WTC11 (cell line): Measurements from ENCODE around the gene KDELR3. TPM values are rescaled to one million over a fixed set of nuclear protein-coding genes. Genes with fewer than 3 reads are reported as not detected.
A peak's percentile ranks its signal among the peaks of the same experiment; 100 is the strongest.

Source experiments
- ATAC-seq: fragments of 200-7000 bp; cut with Tn5 transposase; 2 replicates; pipeline ENCODE4 v1.10.0; 2021; ENCODE audit warnings: mild to moderate bottlenecking, moderate library complexity
- CTCF ChIA-PET: fragments of 300-600 bp; sonication (Branson Sonifier 250); formaldehyde crosslinking; loops from one replicate; lab custom pipeline; 2021; ENCODE audit warnings: antibody characterized with exemption; lab: Charles Lee
- POLR2A ChIA-PET: fragments of 350-600 bp; sonication (Branson Sonifier 250); formaldehyde crosslinking; loops from one replicate; lab custom pipeline; 2021; ENCODE audit warnings: antibody characterized with exemption; lab: Charles Lee
- DNase-seq: peaks from one replicate; pipeline ENCODE4 v3.0.0; 2021; ENCODE audit warnings: low spot score
- H3K27ac Mint-ChIP-seq: 2 replicates; pipeline ENCODE4 v1.8.0; 2021; ENCODE audit warnings: mixed read lengths
- H3K27me3 Mint-ChIP-seq: 2 replicates; pipeline ENCODE4 v1.8.0; 2021; ENCODE audit warnings: low read depth, mild to moderate bottlenecking, moderate library complexity, mixed read lengths
- H3K36me3 Mint-ChIP-seq: 2 replicates; pipeline ENCODE4 v1.8.0; 2021; ENCODE audit warnings: mixed read lengths
- H3K4me1 Mint-ChIP-seq: 2 replicates; pipeline ENCODE4 v1.8.0; 2022; ENCODE audit warnings: mixed read lengths
- H3K4me3 Mint-ChIP-seq: 2 replicates; pipeline ENCODE4 v1.8.0; 2021; ENCODE audit warnings: mild to moderate bottlenecking, moderate library complexity, mixed read lengths
- H3K9me3 Mint-ChIP-seq: 2 replicates; pipeline ENCODE4 v1.8.0; 2021; ENCODE audit warnings: mixed read lengths
- ATF1 ChIP-seq: sonication (generic); formaldehyde crosslinking; IDR thresholded peaks from 2 replicates; pipeline ENCODE4 v1.8.1; 2023; ENCODE audit warnings: mild to moderate bottlenecking, moderate library complexity, missing genetic modification reagents
- ESRRA ChIP-seq: sonication (generic); formaldehyde crosslinking; IDR thresholded peaks from 2 replicates; pipeline ENCODE4 v1.8.1; 2022; ENCODE audit warnings: mild to moderate bottlenecking, missing genetic modification reagents, borderline replicate concordance
- FOXP1 ChIP-seq: sonication (generic); formaldehyde crosslinking; IDR thresholded peaks from 2 replicates; pipeline ENCODE4 v1.8.0; 2022; ENCODE audit warnings: missing genetic modification reagents, mild to moderate bottlenecking, moderate library complexity, borderline replicate concordance
- IRF2 ChIP-seq: sonication (generic); formaldehyde crosslinking; IDR thresholded peaks from 2 replicates; pipeline ENCODE4 v1.8.0; 2022; ENCODE audit warnings: low read depth, missing genetic modification reagents, borderline replicate concordance
- MXD4 ChIP-seq: fragments of 250-450 bp; sonication (Bioruptor Pico); IDR thresholded peaks from 2 replicates; pipeline ENCODE4 v1.8.0; 2021; ENCODE audit warnings: mild to moderate bottlenecking, moderate library complexity, borderline replicate concordance
- MYBL2 ChIP-seq: sonication (generic); formaldehyde crosslinking; IDR thresholded peaks from 2 replicates; pipeline ENCODE4 v1.8.1; 2023; ENCODE audit warnings: mild to moderate bottlenecking, moderate library complexity, missing genetic modification reagents
- NFYB ChIP-seq: sonication (generic); formaldehyde crosslinking; conservative IDR thresholded peaks from 2 replicates; pipeline ENCODE4 v1.8.0; 2022; ENCODE audit warnings: low read depth, missing genetic modification reagents
- NR2C2 ChIP-seq: sonication (generic); formaldehyde crosslinking; IDR thresholded peaks from 2 replicates; pipeline ENCODE4 v1.8.0; 2022; ENCODE audit warnings: mild to moderate bottlenecking, missing genetic modification reagents
- RELA ChIP-seq: sonication (generic); formaldehyde crosslinking; IDR thresholded peaks from 2 replicates; pipeline ENCODE4 v1.8.1; 2022; ENCODE audit warnings: missing genetic modification reagents, mild to moderate bottlenecking, borderline replicate concordance
- SMAD3 ChIP-seq: sonication (generic); formaldehyde crosslinking; IDR thresholded peaks from 2 replicates; pipeline ENCODE4 v1.8.0; 2022; ENCODE audit warnings: missing genetic modification reagents, mild to moderate bottlenecking, borderline replicate concordance
- SOX15 ChIP-seq: fragments of 250-450 bp; sonication (Bioruptor Pico); IDR thresholded peaks from 2 replicates; pipeline ENCODE4 v1.9.0; 2021; ENCODE audit warnings: mild to moderate bottlenecking
- SP1 ChIP-seq: sonication (generic); formaldehyde crosslinking; conservative IDR thresholded peaks from 2 replicates; pipeline ENCODE4 v1.8.1; 2022; ENCODE audit warnings: missing genetic modification reagents
- ZNF219 ChIP-seq: sonication (generic); formaldehyde crosslinking; IDR thresholded peaks from 2 replicates; pipeline ENCODE4 v1.8.0; 2023; ENCODE audit warnings: missing genetic modification reagents, mild to moderate bottlenecking, borderline replicate concordance
- ZNF232 ChIP-seq: sonication (generic); formaldehyde crosslinking; IDR thresholded peaks from 2 replicates; pipeline ENCODE4 v1.8.0; 2022; ENCODE audit warnings: mild to moderate bottlenecking, missing genetic modification reagents
- ZNF263 ChIP-seq: sonication (generic); formaldehyde crosslinking; IDR thresholded peaks from 2 replicates; pipeline ENCODE4 v1.8.1; 2022; ENCODE audit warnings: low read depth, mild to moderate bottlenecking, moderate library complexity, missing genetic modification reagents
- ZNF317 ChIP-seq: sonication (generic); formaldehyde crosslinking; IDR thresholded peaks from 2 replicates; pipeline ENCODE4 v1.8.1; 2023; ENCODE audit warnings: low read depth, mild to moderate bottlenecking, moderate library complexity, missing genetic modification reagents, borderline replicate concordance
- ZNF423 ChIP-seq: fragments of 250-450 bp; sonication (Bioruptor Pico); IDR thresholded peaks from 2 replicates; pipeline ENCODE4 v2.1.2; 2022; ENCODE audit warnings: mild to moderate bottlenecking, moderate library complexity
- total RNA-seq: library from RNA; stranded (reverse); gene quantifications from 3 replicates; pipeline ENCODE4 v1.2.3, GENCODE V29; 2021
- TF ChIP-seq, protein P1 (sequence below): sonication (generic); formaldehyde crosslinking; IDR thresholded peaks from 2 replicates; pipeline ENCODE4 v1.8.1; 2022; ENCODE audit warnings: mild to moderate bottlenecking, missing genetic modification reagents, moderate library complexity, borderline replicate concordance
- TF ChIP-seq, protein P2 (sequence below): sonication (generic); formaldehyde crosslinking; IDR thresholded peaks from 2 replicates; pipeline ENCODE4 v1.8.0; 2022; ENCODE audit warnings: mild to moderate bottlenecking, missing genetic modification reagents
- TF ChIP-seq, protein P3 (sequence below): fragments of 250-450 bp; sonication (Bioruptor Pico); IDR thresholded peaks from 2 replicates; pipeline ENCODE4 v1.9.0; 2021; ENCODE audit warnings: mild to moderate bottlenecking
- TF ChIP-seq, protein P4 (sequence below): sonication (generic); formaldehyde crosslinking; IDR thresholded peaks from 2 replicates; pipeline ENCODE4 v1.8.1; 2022; ENCODE audit warnings: missing genetic modification reagents, borderline replicate concordance
- TF ChIP-seq, protein P5 (sequence below): fragments of 250-450 bp; sonication (Bioruptor Pico); conservative IDR thresholded peaks from 2 replicates; pipeline ENCODE4 v1.9.0; 2021; ENCODE audit warnings: mild to moderate bottlenecking
- TF ChIP-seq, protein P6 (sequence below): sonication (generic); formaldehyde crosslinking; IDR thresholded peaks from 2 replicates; pipeline ENCODE4 v1.8.0; 2022; ENCODE audit warnings: mild to moderate bottlenecking, missing genetic modification reagents
- TF ChIP-seq, protein P7 (sequence below): sonication (generic); formaldehyde crosslinking; IDR thresholded peaks from 2 replicates; pipeline ENCODE4 v1.8.1; 2022; ENCODE audit warnings: low read depth, missing genetic modification reagents, borderline replicate concordance

Gene KDELR3
- total RNA-seq, 1 experiment from 2014 or later, result 5.7 TPM

DNA sequence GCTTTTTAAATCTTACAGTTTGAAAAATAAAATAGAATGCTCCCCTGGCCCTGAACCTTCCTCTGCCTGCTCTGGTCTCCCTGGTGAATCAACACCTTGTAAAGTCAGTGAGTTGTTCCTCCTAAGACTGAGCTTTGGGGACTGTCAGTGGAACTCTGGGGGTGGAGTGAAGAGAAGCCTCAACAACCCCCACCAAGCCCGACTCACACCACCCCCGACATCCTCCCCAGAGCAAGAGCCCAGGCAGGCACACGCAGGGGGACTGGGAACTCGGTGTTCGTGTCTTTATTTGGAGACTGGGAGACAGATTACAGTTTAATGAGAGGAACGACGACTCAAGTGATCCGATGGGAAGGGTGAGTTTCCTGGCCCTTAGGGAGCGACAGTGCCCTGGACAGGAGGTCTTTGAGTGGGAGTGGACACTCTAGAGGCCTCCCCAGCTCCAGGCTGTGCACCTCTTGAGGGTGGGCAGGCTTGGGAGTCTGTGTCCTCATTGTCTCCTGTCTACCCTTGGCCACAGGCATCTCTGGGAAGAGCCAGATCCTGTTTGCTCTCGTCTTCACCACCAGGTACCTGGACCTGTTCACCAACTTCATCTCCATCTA is 6.2 kb downstream of the KDELR3 start:
- TF ChIP-seq ZNF423 (CRISPR knock-in tag) (no peak), IRF2 (no peak), ZNF263 (CRISPR knock-in tag) (no peak), NR2C2 (CRISPR knock-in tag) (no peak), ZNF317 (no peak)
- TF ChIP-seq, protein P1, sequence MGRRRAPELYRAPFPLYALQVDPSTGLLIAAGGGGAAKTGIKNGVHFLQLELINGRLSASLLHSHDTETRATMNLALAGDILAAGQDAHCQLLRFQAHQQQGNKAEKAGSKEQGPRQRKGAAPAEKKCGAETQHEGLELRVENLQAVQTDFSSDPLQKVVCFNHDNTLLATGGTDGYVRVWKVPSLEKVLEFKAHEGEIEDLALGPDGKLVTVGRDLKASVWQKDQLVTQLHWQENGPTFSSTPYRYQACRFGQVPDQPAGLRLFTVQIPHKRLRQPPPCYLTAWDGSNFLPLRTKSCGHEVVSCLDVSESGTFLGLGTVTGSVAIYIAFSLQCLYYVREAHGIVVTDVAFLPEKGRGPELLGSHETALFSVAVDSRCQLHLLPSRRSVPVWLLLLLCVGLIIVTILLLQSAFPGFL (CRISPR knock-in tag), result no peak
- CTCF ChIA-PET, result interaction anchor here (0.5 kb wide), 1 partner anchor 221 kb away, joined by 3 read pairs; no protein-coding TSS in a partner anchor
- no peak overlapping the region for H3K4me3 Mint-ChIP-seq
- peaks cover 4% of the 10 kb centered on the region; the same call in 1 of the 2 replicates for H3K27me3 Mint-ChIP-seq
- POLR2A ChIA-PET, result no interaction called here
- H3K27ac Mint-ChIP-seq, result no peak overlapping the region
- H3K9me3 Mint-ChIP-seq, result no peaks in the 10 kb centered on the region
- H3K4me1 Mint-ChIP-seq, result no peaks in the 10 kb centered on the region; the same call in 1 of the 2 replicates
- no peak for DNase-seq
- H3K36me3 Mint-ChIP-seq, result no peaks in the 10 kb centered on the region; the same call in 1 of the 2 replicates
- no peak for ATAC-seq

DNA sequence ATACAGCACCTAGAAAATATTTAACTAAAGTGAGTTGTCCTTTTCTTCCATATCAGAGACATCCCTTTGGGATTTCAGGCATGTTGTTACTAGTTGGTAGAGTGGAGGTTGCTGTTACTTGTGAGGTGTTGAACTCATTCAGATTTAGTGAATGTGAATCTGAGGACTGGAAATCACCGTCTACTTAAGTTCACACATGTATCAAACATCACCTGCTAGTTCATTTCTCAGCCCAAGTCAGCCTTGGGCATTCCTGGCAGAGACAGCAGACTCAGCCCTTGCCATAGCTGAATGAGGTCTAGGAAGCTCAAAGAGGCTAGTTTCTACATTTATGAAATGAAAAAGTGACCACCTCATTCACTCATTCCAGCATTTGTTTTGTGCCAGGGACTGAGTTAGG is 9.7 kb downstream of the KDELR3 start:
- Mint-ChIP-seq H3K9me3 (no peaks in the 10 kb centered on the region), H3K27ac (peak overlapping the region; percentile 55), H3K4me3 (no peak overlapping the region), H3K4me1 (no peaks in the 10 kb centered on the region; the same call in 1 of the 2 replicates)
- no peak for ATAC-seq
- no peak for DNase-seq
- no peak for TF ChIP-seq MYBL2 (CRISPR knock-in tag)
- no peak for TF ChIP-seq SOX15 (CRISPR knock-in tag)
- TF ChIP-seq, protein P2, sequence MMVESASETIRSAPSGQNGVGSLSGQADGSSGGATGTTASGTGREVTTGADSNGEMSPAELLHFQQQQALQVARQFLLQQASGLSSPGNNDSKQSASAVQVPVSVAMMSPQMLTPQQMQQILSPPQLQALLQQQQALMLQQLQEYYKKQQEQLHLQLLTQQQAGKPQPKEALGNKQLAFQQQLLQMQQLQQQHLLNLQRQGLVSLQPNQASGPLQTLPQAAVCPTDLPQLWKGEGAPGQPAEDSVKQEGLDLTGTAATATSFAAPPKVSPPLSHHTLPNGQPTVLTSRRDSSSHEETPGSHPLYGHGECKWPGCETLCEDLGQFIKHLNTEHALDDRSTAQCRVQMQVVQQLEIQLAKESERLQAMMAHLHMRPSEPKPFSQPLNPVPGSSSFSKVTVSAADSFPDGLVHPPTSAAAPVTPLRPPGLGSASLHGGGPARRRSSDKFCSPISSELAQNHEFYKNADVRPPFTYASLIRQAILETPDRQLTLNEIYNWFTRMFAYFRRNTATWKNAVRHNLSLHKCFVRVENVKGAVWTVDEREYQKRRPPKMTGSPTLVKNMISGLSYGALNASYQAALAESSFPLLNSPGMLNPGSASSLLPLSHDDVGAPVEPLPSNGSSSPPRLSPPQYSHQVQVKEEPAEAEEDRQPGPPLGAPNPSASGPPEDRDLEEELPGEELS (CRISPR knock-in tag), result no peak
- TF ChIP-seq, protein P3, sequence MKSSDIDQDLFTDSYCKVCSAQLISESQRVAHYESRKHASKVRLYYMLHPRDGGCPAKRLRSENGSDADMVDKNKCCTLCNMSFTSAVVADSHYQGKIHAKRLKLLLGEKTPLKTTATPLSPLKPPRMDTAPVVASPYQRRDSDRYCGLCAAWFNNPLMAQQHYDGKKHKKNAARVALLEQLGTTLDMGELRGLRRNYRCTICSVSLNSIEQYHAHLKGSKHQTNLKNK (CRISPR knock-in tag), result no peak
- TF ChIP-seq, protein P4, sequence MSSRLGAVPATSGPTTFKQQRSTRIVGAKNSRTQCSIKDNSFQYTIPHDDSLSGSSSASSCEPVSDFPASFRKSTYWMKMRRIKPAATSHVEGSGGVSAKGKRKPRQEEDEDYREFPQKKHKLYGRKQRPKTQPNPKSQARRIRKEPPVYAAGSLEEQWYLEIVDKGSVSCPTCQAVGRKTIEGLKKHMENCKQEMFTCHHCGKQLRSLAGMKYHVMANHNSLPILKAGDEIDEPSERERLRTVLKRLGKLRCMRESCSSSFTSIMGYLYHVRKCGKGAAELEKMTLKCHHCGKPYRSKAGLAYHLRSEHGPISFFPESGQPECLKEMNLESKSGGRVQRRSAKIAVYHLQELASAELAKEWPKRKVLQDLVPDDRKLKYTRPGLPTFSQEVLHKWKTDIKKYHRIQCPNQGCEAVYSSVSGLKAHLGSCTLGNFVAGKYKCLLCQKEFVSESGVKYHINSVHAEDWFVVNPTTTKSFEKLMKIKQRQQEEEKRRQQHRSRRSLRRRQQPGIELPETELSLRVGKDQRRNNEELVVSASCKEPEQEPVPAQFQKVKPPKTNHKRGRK (CRISPR knock-in tag), result no peak
- TF ChIP-seq RELA, result no peak
- TF ChIP-seq FOXP1 (CRISPR knock-in tag), result no peak
- no peak for TF ChIP-seq SP1 (CRISPR knock-in tag)
- no peak for TF ChIP-seq NFYB
- TF ChIP-seq MXD4, result no peak
- TF ChIP-seq, protein P5, sequence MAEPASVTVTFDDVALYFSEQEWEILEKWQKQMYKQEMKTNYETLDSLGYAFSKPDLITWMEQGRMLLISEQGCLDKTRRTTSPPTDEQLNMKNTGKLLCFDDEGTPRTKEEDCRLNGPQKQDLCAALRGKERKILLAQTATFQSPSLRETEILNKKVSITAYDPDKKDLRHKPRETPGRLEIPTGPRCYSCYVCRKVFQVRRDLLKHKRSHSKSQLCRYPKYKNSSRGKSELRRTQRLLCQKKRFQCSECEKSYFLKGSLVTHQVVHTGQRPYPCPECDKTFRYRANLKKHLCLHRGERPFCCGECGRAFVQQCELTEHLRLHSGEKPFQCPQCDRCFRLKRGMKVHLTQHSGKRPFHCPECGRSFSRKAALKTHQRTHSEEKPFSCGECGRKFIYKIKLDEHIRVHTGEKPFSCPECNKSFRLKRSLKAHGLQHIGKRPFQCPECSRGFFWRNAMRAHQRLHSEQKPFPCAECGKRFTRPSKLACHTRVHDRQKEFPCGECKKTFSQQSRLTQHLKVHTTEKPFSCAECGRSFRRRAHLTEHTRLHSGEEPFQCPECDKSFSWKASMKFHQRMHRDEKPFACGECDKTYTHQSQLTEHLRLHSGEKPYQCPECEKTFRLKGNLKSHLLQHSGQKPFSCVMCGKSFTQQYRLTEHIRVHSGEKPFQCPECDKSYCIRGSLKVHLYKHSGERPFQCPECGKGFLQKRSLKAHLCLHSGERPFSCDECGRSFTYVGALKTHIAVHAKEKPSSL, result no peak
- no peak for TF ChIP-seq ESRRA
- TF ChIP-seq, protein P6, sequence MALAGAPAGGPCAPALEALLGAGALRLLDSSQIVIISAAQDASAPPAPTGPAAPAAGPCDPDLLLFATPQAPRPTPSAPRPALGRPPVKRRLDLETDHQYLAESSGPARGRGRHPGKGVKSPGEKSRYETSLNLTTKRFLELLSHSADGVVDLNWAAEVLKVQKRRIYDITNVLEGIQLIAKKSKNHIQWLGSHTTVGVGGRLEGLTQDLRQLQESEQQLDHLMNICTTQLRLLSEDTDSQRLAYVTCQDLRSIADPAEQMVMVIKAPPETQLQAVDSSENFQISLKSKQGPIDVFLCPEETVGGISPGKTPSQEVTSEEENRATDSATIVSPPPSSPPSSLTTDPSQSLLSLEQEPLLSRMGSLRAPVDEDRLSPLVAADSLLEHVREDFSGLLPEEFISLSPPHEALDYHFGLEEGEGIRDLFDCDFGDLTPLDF, result no peak
- TF ChIP-seq ATF1 (CRISPR knock-in tag), result no peak
- TF ChIP-seq SMAD3 (CRISPR knock-in tag), result no peak
- TF ChIP-seq ZNF263 (CRISPR knock-in tag), result no peak
- no peak for TF ChIP-seq ZNF232 (CRISPR knock-in tag)
- TF ChIP-seq ZNF219 (CRISPR knock-in tag), result no peak
- TF ChIP-seq, protein P7, sequence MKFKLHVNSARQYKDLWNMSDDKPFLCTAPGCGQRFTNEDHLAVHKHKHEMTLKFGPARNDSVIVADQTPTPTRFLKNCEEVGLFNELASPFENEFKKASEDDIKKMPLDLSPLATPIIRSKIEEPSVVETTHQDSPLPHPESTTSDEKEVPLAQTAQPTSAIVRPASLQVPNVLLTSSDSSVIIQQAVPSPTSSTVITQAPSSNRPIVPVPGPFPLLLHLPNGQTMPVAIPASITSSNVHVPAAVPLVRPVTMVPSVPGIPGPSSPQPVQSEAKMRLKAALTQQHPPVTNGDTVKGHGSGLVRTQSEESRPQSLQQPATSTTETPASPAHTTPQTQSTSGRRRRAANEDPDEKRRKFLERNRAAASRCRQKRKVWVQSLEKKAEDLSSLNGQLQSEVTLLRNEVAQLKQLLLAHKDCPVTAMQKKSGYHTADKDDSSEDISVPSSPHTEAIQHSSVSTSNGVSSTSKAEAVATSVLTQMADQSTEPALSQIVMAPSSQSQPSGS (CRISPR knock-in tag), result no peak
- TF ChIP-seq, all 79 proteins: peak for 0
- ChIA-PET CTCF (no interaction called here), POLR2A (no interaction called here)
- Mint-ChIP-seq H3K27me3 (no peaks in the 10 kb centered on the region), H3K36me3 (peaks cover 14% of the 10 kb centered on the region)
